Left lung (tissue), 10 donors: ENCODE results near the gene CUX1. TPM values are rescaled to one million over a fixed set of nuclear protein-coding genes. Genes with fewer than 3 reads are reported as not detected.

Source experiments
- ATAC-seq: fragments of 200-7000 bp; cut with Tn5 transposase; one replicate; pipeline ENCODE4 v1.9.1; 2020; ENCODE audit warnings: moderate library complexity
- DNase-seq, 4 donors: peaks; one replicate each; pipeline ENCODE4 v3.0.0-alpha.2; 2013 to 2020
- H3K27ac ChIP-seq, 2 donors: fragments of 200-600 bp; sonication (generic) in 1 of 2; one replicate each; pipeline versions ENCODE4 v1.5.0 to v1.8.0; 2020 to 2021
- H3K27me3 ChIP-seq, 2 donors: fragments of 200-600 bp; sonication (generic) in 1 of 2; one replicate each; pipeline versions ENCODE4 v1.5.0 to v1.8.0; 2020 to 2021
- H3K36me3 ChIP-seq, 2 donors: fragments of 200-600 bp; sonication (generic) in 1 of 2; one replicate each; pipeline versions ENCODE4 v1.5.0 to v1.8.0; 2020 to 2021
- H3K4me1 ChIP-seq, 2 donors: fragments of 200-600 bp; one replicate each; pipeline ENCODE4 v1.8.0; 2021
- H3K4me3 ChIP-seq, 2 donors: fragments of 200-600 bp; sonication (generic) in 1 of 2; one replicate each; pipeline versions ENCODE4 v1.5.0 to v1.8.0; 2020 to 2021; ENCODE audit warnings: mild to moderate bottlenecking in 1 of 2
- H3K9me3 ChIP-seq, 2 donors: fragments of 200-600 bp; sonication (generic) in 1 of 2; one replicate each; pipeline versions ENCODE4 v1.5.0 to v1.8.0; 2020 to 2021
- intact Hi-C, 2 donors: fragments of 100-400 bp; cut with DNase I; formaldehyde crosslinking; loops; one replicate each; pipeline versions ENCODE4 v1.11.2 to v1.14.2; 2022
- polyA plus RNA-seq, 6 donors: library from polyadenylated mRNA; unstranded; fragments of 120-200 nt; gene quantifications; one replicate each; pipeline ENCODE4 v1.2.1, GENCODE V29; 2013; ENCODE audit not compliant: insufficient read length in 6 of 6
- total RNA-seq, 2 donors: library from RNA; stranded (reverse); fragmentation: NEBNext Ultra II Directional; extraction: Animal tissue kit (Norgen Biotek cat#: 25700); gene quantifications; one replicate each; pipeline ENCODE4 v1.2.1, GENCODE V29; 2021
- TF ChIP-seq, protein P1 (sequence below), 2 donors: fragments of 200-600 bp; sonication (generic) in 1 of 2; IDR thresholded peaks; one replicate each; pipeline versions ENCODE4 v1.5.0 to v1.8.0; 2021; ENCODE audit warnings: antibody characterized with exemption in 2 of 2
- donor health status: DM: no; HTN: yes; CAD: no.
- donor health status: DM: no; HTN: no; CAD: no.

Gene CUX1
- total and polyA plus RNA-seq, 8 donors, result 86.4 to 157 (median 96.4) TPM

- no peaks in the 10 kb centered on the region for H3K36me3 ChIP-seq
- intact Hi-C loops, result no loop called here
- no peaks in the 10 kb centered on the region for H3K27me3 ChIP-seq
- no peak overlapping the region for H3K4me3 ChIP-seq
- H3K27ac ChIP-seq, result no peak overlapping the region
- TF ChIP-seq, protein P1, sequence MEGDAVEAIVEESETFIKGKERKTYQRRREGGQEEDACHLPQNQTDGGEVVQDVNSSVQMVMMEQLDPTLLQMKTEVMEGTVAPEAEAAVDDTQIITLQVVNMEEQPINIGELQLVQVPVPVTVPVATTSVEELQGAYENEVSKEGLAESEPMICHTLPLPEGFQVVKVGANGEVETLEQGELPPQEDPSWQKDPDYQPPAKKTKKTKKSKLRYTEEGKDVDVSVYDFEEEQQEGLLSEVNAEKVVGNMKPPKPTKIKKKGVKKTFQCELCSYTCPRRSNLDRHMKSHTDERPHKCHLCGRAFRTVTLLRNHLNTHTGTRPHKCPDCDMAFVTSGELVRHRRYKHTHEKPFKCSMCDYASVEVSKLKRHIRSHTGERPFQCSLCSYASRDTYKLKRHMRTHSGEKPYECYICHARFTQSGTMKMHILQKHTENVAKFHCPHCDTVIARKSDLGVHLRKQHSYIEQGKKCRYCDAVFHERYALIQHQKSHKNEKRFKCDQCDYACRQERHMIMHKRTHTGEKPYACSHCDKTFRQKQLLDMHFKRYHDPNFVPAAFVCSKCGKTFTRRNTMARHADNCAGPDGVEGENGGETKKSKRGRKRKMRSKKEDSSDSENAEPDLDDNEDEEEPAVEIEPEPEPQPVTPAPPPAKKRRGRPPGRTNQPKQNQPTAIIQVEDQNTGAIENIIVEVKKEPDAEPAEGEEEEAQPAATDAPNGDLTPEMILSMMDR (IDR thresholded peaks at IDR 0.05), result no peak
- H3K9me3 ChIP-seq, result no peaks in the 10 kb centered on the region
- no peak for ATAC-seq
- DNase-seq, result peak in 1 of 4 donors; percentile 19
- H3K4me1 ChIP-seq, result peaks cover 0 to 15% of the 10 kb centered on the region in 2 donors
These were observed 175.9 kb downstream of the CUX1 start for GRCh38 chr7:101993311-101993710.

DNA sequence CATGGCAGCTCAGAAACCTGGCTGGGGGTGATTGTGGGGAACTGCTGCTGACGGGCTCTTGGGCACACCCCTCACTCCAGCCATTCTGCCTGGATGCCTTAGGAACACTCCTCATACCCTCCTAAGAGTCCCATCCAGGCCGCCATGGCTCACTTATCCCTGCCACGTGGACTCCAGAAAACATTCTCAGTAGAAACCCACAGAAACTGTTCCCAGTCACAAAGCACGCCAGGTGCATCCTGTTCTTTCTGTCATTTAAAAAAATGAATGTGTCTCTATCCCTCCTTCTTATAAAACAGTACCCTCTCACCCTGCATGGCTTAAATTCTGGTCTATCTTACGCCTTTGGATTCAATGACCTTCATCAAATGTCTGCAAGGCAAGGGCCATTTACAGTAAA lies 177.7 kb downstream of the CUX1 start:
- H3K9me3 ChIP-seq, result no peaks in the 10 kb centered on the region
- no peaks in the 10 kb centered on the region for H3K36me3 ChIP-seq
- H3K27ac ChIP-seq, result no peak overlapping the region
- no peak overlapping the region for H3K4me3 ChIP-seq
- peaks cover 0 to 15% of the 10 kb centered on the region in 2 donors for H3K4me1 ChIP-seq
- intact Hi-C loops, result no loop called here
- ATAC-seq (no peak), DNase-seq (peak in 1 of 4 donors; percentile 13)
- no peaks in the 10 kb centered on the region for H3K27me3 ChIP-seq
- TF ChIP-seq, protein P1 (IDR thresholded peaks at IDR 0.05), result no peak

DNA sequence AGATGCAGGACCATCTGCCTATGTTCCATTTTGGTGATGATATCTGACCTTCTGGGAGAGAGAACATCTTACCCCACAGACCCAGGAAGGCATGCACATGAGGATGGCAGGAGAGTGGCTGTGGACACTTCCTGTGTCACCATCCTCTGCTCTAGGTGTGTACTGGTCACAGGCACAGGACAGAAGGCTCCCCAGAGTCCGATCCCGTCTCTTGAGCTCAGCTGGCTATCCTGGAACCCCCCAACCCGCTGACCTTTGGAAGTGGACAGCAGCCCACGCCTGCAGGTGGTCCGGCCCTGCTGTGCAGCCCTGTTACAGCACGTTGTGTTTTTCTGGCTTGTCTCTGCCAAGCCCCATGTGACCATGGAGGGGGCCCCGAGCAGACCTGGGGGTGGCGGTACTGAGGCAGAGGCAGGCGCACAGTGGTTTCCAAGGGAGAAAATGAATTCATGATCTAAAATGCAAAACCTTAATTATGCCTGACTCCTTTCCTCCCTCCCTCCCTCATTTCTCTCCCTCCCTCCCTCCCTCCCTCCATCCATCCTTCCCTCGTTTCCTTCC lies 178.8 kb downstream of the CUX1 start:
- H3K27ac ChIP-seq, result no peak overlapping the region
- TF ChIP-seq, protein P1 (IDR thresholded peaks at IDR 0.05), result no peak
- intact Hi-C loops, result no loop called here
- peaks cover 0 to 9% of the 10 kb centered on the region in 2 donors for H3K4me1 ChIP-seq
- DNase-seq, result peak in 1 of 4 donors; percentile 45
- no peak overlapping the region for H3K4me3 ChIP-seq
- H3K27me3 ChIP-seq, result no peaks in the 10 kb centered on the region
- no peaks in the 10 kb centered on the region for H3K9me3 ChIP-seq
- no peaks in the 10 kb centered on the region for H3K36me3 ChIP-seq
- ATAC-seq, result no peak

- Histone ChIP-seq H3K27ac (no peak overlapping the region), H3K9me3 (no peaks in the 10 kb centered on the region), H3K27me3 (no peaks in the 10 kb centered on the region), H3K36me3 (no peaks in the 10 kb centered on the region), H3K4me3 (no peak overlapping the region), H3K4me1 (peaks cover 0 to 7% of the 10 kb centered on the region in 2 donors)
- TF ChIP-seq, protein P1 (IDR thresholded peaks at IDR 0.05), result no peak
- intact Hi-C loops, result no loop called here
- peak in 1 of 4 donors; percentile 53 for DNase-seq
- no peak for ATAC-seq
These were observed 179.4 kb downstream of the CUX1 start for GRCh38 chr7:101996876-101997275.

DNA sequence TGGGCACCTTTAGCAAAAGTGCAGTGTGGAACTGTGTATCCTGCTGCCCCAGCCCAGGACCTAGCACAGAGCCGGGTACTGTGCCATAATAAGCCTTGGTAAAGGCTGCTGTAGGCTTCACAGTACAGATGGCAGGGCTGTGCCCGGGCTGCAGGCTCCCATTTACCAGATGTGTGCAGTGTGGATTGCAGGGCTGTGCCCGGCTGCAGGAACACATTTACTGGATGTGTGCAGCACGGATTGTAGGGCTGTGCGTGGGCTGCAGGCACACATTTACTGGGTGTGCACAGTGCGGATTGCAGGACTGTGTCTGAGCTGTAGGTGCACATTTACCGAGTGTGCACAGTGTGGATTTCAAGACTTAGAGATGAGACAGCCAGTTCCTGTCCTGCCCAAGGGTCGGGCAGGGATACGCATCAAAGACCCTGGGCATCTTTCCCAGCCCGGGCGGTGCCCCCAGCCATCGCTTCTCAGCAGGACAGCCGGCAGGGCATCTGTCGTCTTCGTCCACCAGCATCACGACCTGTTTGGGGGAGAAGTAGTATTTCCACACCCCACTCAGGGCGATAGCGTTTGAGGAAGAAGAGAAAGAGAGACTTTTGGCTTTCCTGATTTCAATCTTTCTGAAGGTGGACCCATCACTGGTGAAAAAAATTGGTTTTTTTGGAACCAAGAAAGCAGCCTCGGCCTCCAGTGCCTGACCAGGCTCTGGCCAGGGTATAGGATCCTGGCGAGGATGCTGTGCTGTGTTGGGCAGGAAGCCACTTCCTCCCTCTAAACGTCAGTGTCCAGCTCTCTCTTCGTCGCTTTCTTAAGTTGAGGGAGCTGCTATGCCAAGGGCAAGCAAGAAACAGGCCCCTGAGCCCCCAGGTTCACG lies 180.8 kb downstream of the CUX1 start:
- Histone ChIP-seq H3K9me3 (no peaks in the 10 kb centered on the region), H3K27me3 (no peaks in the 10 kb centered on the region), H3K4me3 (no peak overlapping the region), H3K4me1 (peaks cover 0 to 7% of the 10 kb centered on the region in 2 donors), H3K27ac (no peak overlapping the region), H3K36me3 (no peaks in the 10 kb centered on the region)
- intact Hi-C loops, result no loop called here
- ATAC-seq, result no peak
- DNase-seq, result peak in 1 of 4 donors; percentile 62
- TF ChIP-seq, protein P1 (IDR thresholded peaks at IDR 0.05), result no peak
